Stimulated activated CD4-positive, alpha-beta T cell treated with anti-CD3 and anti-CD28 coated beads, Interleukin-12 subunit alpha, Interleukin-12 subunit beta, amount 100 ng/mL, for 48 hours (primary cell): ENCODE results near the gene MRPL32.

Experiments
- DNase-seq, 3 donors: peaks; one replicate each; pipeline ENCODE4 v3.0.0-alpha.2; 2020; ENCODE audit warnings: low read depth in 2 of 3, low spot score in 1 of 3

Gene MRPL32

DNA sequence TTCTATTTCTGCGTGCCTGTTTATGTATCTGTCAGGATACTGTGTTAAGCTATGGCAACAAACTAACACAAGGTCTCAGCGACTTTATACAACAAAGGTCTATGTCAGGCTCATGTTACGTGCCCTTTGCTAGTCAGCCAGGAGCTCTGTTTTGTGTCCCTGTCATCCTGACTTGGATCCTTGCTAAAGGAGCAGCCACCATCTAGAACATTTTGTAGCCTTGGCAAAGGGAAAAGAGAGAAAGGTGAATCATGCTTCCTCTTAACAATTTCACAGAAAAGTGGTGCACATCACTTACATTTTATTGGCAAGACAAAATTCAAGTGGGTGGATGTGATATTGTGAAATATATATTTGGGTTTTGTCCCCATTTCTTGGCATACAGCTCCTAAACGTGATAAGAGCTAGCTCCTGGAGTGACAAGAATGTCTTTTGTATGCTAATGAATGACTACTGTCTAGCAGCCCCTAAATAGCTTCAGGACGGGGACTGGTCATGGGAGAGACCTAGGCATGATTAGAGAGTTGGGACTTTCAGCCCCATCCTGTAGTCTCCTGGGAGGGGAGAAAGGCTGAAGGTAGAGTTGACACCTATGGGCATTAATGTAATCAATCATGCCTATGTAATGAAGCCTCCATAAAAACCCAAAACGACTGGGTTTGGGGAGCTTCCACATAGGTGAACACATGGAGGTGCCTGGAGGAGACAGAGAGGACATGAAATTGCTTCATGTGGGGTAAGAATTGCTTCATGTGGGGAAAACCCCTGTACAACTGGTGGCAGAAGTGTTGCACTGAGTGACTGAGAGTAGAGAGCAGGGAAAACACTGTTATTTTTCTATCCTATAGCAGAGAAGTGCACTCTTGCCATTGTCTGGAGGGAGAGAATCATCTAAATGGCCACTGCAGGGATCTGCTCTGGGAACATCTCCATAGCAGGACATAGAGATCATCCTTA lies 33.0 kb downstream of the MRPL32 start:
- no peak for DNase-seq

DNA sequence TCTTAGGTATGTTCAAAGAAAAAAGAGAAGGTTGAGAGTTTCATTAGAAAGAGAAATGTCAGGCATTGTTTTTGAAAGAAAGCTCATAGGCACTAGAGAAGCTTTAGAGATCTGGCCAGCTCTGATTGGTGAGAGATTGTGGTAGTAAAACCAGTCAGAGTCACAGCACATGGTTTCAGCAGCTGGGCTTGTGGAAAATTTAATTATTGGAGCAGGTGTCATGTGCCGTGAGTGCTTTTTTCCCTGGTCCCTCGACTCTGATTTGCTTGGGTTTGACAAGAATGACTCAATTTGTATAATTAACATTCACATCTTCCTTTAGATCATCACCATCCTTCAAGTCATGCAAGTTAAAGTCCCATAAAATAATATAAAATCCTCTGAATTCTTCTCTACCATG lies 35.2 kb downstream of the MRPL32 start:
- no peak for DNase-seq

DNA sequence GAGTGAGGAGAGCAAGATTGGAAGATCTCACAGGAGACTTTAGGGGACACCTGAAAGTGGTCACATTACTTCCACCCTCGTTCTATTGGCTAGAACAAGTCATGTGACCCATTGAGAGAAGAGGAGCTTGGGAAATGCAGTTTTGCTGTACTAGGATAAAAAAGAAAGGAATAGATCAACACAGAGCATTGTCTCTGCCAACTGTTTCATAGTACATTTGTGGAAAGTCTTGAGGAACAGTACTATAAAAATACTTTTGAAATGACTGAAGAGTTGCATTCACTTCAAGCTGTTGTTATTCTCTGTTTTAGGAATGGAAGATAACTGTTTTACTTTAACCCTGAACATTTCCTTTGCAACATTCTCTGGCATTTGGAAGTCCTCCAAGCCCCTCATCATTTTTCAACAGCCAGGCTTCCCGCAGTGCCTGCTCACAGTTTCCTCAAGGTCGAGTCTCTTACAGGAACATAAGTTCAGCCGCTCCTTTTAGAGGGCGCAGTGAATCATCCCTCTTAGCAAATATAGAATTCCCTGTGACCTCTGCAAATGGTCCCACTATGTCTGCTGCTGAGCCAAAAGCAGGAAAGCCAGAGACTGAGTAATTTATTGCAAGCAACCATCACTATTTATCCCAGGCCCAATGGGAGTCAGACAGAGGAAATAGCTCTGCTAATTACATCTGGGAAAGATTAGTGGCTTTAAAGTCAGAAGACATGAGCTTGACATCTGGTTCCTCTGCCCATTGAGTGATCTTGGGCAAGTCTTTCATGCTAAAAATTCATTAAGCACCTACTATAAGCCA lies 40.7 kb downstream of the MRPL32 start:
- DNase-seq, result no peak

DNA sequence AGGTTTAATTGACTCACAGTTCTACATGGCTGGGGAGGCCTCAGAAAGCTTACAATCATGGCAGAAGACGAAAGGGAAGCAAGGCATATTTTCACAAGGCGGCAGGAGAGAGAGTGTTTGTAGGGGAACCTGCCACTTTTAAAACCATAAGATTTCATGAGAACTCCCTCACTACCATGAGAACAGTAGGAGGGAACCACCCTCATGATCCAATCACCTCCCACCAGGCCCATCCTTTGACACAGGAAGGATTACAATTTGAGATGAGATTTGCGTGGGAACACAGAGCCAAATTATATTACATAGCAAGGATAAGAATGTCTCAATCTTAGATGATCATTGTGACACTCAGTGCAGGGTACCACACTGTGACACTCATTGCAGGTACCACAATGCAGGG lies 44.2 kb downstream of the MRPL32 start:
- DNase-seq, result no peak

DNA sequence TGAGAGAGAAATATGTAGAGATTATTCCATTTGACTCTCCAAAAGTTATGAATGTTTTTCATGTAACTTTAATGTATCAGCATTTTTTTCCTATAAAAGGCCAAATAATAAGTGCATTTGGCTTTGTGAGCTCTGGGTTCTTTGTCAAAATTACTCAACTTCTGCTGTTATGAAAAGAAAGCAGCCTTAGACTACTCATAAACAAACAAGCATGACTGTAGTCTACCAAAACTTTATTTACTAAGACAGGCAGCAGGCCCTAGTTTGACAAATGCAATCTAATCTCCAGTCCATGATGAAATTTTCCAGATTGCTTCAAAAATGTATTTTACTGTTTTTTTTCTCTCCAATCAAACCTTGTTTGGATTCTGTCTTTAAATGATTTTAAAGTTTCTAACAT lies 46.3 kb downstream of the MRPL32 start:
- no peak for DNase-seq

DNA sequence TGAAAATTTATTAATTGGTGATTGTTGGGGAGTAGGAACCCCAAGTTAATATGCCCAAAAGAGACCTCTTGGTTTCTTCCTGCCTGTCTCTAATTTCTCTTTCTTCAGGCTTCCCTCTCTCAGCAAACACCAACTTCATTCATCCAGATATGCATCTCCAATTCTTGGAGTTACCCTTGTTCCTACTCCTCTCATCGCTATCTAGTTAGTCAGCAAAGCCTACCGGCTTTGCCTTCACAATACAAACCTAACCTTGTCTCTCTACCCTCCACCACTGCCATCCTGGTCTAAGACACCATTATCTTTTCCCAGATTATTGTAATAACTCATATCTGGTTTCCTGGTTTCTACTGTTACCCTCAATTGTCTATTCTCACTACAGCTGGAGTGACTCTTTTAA lies 47.9 kb downstream of the MRPL32 start:
- DNase-seq, result no peak

DNA sequence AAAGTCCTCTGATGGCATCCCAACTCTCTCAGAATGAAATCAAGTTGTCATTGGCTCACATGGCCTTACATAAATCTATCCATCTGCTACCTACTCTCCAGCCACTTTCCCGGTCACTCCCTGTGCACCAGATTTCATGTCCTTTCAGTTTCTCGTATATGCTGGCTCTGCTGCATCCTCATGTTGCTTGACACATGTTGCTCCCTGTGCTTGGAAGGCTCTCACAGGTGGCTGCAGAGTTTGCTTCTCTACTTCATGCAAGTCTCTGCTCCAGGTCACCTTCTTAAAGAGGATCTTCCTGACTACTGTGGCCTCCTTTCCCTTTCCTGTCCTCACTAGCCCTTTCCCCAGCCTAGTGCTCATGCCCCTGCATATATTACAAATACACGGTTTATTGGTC lies 48.3 kb downstream of the MRPL32 start:
- DNase-seq, result no peak

DNA sequence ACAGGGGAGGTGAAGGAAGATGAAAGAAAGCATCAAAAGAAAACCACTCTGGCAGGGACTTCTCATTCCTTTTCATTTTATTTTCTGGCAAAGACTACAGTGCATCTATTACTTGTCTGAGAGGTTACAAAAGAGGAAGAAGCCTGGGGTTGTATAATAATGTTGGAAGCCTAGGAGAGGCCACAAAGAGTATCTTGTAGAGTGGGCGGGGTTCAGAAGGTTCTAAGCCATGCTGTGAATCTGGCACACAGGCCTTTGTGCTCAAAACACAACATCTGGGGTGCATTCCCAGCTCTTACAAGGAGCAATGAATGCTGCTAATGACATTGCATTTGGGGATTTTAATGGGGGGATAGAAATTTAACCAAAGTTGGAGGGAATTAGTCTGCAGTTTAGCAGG lies 49.4 kb downstream of the MRPL32 start:
- DNase-seq, result no peak

DNA sequence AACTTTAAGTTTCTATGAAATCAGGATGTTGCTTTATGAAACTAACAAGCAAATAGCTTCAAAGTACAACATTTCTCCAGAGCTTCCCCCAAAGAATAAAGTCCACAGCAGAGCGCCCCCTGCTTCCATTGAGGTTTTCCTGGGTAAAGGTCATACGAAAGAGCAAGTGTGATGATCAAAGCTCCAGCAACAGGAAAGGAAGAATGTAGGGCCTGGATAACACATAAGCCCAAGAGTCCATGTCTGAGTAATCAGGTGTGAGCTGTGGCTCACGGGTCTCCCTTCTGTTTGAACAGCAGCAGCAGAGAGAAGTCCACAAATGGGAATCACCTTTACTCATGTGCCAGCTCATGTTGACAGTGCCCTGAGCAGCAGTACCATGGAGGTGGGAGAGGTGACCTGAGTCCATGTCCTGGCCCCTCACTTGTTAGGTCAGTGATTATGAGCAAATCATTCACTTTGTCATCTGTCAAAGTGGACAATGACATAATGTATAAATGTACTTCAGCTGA lies 50.5 kb downstream of the MRPL32 start:
- no peak for DNase-seq

DNA sequence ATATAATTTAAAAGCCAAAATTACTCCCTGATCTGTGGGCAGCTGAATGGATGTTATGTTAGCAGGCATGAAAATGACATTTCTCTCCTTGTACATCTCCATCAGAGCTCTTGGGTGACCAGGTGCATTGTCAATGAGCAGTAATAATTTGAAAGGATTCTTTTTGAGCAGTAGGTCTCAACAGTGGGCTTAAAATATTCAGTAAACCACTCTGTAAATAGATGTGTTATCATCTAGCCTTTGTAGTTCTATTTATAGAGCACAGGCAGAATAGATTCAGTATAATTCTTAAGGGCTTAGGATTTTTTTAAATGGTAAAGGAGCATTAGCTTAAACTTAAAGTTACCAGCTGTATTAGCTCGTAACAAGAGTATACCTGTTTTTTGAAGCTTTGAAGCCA lies 52.0 kb downstream of the MRPL32 start:
- no peak for DNase-seq

DNA sequence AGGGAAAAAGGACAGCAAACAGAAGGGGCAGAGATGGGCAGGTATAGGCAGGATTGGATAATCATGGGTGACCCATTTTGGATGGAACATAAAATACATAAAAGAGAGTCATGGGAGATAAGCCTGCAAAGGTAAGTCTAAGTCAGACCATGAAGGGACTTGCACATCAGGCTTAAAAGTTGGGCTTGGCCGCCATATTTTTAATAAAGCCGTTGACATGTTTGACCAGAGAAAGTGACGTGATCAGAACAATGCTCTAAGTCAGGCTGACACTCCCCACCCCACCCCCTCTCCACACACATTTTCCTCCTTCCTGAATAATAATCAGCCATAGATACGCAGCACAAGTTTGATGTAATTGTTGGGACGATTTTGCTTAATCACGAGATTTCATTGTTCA lies 54.0 kb downstream of the MRPL32 start:
- no peak for DNase-seq

DNA sequence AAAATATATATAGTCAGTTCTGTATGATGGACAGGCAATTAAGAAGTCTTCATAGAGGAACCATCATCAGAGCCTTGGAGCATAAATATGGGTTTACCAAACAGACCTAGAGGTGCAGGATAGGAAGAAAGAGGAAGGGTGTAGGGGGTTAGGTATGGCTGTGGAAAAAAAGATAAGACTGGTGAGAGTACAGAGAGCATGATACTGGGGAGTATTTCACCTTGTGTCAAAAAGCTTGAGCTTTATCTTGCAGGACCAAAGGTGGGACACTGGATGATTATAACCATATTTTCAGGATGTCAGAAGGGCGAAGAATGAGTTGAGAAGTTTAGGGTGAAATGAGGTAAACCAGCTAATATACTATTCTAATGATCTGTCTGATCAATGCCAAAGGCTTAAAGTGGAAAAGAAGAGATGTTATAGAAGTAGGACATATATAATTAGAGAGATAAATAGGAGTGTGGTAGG lies 54.6 kb downstream of the MRPL32 start:
- DNase-seq, result no peak
